ENCODE measurements around the gene FAM222B.
"Not testable (repeated sequence)": the region's sequence is repeated elsewhere in the genome, so short reads cannot be mapped to it uniquely, and the experiment has no call there.

FAM222B gene

DNA sequence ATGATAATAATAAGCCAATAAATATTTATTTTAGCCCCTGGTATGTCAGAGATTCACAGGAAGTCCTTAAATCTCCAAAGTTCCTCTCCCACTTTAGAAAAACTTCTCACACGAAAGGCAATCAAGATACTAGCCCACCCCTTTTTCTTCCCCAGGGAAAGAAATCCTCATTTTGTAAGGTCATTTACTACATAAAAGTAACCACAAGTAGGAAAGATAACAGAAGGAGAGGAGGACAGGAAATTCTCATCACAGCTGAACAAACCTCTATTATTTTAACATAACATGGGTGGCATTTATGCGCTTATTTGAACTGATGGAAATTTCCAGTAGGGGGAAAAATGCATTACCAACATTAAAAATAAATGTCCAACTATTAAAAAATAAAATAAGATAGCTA lies 3.4 kb downstream of the FAM222B start:
- no peak for DNase-seq (ENCODE audit: low spot score)

DNA sequence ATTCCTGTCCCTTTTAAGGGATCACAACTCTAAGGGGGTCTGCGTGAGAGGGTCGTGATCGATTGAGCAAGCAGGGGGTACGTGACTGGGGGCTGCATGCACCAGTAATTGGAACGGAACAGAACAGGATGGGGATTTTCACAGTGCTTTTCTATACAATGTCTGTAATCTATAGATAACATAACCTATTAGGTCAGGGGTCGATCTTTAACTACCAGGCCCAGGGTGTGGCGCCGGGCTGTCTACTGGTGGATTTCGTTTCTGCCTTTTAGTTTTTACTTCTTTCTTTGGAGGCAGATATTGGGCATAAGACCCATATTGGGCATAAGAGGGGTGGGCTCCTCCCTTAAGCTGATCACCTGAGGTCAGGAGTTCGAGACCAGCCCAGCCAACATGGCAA lies 6.0 kb downstream of the FAM222B start:
- not testable (repeated sequence) for DNase-seq (ENCODE audit: low spot score)

DNA sequence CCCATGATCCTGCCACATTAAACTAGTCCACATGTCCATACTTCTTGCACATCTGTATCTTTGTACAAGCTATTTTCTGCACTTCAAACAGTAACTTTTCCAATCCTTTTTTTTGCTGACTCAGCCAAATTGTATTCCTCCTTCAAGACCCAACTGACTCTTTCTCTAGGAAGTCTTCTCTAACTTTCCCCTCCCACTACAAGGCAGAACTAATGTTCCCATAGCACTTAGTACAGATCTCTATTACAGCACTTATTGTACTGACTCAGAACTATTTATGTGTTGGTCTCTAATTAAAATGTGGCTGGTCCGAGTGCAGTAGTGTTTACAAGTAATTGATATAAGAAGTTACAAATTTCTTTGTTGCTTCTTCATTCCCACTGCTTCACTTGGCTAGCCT lies 8.2 kb downstream of the FAM222B start:
- DNase-seq (ENCODE audit: low spot score) = no peak

DNA sequence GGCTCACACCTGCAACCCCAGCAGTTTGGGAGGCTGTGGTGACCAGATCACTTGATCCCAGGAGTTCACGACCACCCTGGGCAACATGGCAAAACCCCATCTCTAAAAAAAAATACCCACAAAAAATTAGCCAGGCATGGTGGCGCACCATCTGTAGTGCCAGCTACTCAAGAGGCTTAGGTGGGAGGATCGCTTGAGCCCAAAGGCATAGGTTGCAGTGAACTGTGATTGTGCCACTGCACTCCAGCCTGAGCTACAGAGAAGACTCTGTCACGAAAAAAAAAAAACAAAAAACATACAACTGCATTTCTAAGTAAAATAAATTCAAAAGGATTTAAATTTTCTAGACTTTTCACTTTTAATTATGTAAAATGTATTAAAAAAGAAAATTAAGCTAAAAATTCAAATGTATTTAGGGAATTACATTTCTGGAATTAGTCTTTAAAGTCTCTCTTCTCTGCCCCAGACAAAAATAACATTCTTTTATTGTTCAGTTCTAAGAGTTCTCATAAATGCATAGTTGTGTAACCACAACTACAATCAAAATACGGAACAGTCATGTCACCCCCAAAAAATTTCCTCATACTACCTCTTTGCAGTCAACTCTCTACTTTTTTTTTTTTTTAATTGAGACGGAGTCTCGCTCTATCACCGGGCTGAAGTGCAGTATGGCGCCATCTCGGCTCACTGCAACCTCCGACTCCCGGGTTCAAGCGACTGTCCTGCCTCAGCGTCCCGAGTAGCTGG lies 14.1 kb downstream of the FAM222B start:
- DNase-seq (ENCODE audit: low spot score) = no peak

DNA sequence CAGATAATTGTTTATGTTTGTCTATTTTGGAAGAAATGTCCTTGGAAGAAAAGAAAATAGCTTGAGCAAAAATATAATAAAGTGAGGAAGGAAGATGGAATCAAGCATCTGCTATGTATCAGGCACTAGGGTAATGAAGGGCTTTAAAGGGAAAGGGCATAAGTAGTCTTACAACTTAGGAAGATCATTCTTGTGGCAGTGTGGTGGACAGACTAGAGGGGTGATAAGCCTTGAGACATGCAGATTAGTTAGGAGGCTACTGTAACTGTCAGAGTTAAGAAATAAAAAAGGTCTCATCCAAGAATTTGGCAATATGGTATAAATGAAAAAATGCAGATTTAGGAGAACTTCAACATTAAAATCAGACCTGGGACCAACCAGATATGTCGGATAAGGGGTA lies 14.9 kb downstream of the FAM222B start:
- no peak for DNase-seq (ENCODE audit: low spot score)

DNA sequence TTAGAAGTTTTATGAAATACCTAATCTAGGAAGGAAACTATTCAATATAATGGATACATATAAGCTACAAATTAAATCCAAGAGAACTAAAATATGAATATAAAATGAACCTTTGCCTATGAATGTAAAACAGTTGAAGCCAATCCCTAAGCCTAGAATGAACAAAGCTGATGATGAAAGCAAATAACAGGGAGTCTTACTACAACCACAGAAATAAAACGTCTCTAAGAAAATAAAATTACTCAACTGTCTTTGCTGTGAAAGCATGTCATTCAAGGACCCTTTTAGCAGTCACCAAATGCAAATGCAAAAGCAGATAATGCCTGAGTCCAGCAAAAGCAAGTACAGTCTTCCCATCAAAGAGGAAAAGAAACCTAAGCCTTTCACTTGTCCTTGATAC lies 23.0 kb downstream of the FAM222B start:
- DNase-seq (ENCODE audit: low spot score) = no peak

DNA sequence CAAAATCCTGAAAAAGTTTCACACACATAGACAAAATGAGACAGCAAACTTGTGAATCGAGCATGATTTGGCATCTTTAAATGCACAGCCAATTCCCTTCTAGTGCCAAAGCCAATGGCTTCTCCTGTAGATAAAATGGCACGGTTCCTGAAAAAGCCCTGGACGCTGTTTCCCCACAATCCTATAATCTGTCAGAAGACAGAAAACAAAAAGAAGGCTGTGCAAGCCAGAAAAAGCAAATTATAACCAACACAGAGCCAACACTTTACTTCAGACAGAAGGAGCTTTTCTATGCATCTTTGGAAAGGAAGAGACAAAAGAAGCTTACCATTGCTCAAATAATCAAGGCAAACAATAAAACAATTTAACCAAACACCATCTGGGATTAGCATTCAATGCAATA lies 23.8 kb downstream of the FAM222B start:
- DNase-seq (ENCODE audit: low spot score) = no peak

DNA sequence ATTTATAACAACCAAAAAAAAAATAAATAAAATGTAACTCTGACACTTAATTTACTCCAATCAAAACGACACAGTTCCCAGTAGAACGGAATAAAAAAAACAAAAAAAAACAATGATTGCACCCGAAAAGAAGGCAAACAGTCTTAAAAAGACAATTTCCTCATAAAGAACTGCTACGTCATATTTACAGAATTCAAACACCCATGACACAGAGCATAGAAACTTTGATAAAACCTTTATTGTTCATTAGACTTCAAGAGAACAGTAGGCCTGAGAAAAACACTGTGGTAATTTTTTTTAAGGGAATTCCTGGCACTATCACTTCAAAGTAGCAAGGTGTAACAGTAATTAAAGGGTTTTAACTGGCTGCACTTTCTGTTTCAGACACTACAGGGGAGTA lies 26.1 kb downstream of the FAM222B start:
- DNase-seq (ENCODE audit: low spot score) = no peak

DNA sequence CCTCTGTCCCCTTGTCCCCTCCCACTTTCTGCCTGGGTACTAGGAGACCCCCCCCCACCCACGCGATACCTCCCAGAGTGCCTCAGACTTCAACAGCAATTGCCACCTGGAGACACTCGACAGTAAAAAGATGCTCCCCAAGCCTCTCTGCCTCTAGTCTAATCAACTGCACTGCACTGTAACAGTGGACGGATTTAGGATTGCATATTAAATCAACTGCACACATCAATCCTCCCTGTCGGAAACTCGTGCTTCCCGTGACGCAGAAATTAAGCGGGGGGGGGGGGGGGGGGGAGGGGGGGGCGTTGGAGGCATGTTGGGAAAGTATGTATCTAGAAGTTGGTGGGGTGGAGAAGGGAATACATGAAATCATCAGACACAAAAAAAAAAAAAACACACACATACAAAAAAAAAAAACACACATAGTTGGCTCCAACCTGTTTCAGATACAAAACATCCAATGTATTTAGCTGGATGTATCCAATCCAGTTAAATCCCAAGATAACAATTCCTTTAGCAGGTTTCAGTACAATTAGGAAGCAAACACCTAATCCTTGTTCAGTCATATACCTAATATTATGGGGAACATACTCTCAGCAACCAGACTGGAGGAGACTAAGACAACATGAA lies 29.7 kb downstream of the FAM222B start:
- no peak for DNase-seq (ENCODE audit: low spot score)

DNA sequence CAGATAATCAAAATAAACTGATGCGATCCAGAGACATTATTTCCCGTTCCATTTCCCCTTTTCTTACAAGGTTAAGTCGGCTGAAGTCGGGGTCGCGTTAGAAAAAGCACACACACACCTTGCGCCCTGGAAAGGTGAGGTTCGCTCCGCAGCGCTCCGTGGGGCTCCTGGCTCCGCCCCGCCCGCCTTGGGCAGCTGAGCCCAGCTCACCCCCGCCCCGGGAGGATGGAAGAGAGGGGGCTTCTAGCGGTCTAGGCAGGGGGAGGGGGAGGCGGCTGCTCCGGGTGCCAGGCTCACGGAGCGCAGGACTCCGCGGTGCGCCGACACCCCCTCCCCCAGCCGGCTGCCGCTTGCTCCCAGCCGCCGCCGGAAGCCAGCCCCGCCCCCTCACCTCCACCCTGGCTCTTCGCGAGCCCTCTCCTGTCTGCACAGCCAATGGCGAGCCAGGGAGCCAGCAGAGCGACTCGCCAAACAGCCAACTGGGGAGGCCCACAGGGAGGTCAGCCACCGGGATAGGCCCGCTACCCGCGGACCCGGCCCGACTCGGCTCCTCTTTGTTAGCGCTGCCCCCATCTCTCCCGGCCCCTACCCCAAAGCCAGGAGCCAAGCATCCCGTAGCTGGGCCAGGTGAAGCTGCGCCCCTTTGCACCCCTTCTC lies 30.4 kb downstream of the FAM222B start:
- DNase-seq (ENCODE audit: low spot score) = peak; percentile 98

DNA sequence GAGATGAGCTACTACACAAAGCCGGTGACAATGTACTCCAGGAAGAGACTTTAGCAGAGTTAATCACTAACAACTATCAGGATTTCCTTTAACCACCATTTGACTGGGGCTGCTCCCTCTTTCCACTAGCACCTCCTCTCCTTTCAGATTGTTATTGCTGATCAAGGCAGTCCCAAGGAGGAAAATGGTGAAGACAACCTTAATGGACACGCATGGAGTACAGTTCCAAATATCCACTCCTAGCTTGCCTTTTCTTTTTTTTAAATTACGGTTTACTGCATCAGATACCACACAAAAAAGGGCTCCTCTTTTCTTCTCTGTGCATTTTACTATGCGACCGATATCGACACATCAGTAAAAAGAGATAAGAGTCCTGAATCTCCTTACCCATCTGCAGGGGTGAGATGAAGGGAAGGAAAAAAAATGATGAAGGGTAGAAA lies 30.9 kb downstream of the FAM222B start:
- DNase-seq (ENCODE audit: low spot score) = peak; percentile 16

DNA sequence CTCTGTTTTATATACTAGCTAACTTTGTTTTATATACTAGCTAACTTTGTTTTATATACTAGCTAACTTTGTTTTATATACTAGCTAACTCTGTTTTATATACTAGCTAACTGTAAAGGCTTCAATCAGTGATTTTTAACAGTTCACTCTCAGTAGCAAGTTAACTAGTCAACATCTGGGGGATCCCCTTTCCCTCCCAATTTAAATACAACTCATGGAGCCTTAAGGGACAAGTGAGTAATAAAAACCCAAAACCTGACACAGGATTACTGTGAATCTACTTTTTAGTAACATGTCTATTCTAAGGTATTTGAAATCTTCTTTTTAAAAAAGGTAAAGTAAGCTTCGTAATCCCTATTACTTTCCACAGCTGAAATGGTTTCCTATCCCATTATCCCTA lies 32.2 kb downstream of the FAM222B start:
- DNase-seq (ENCODE audit: low spot score) = peak; percentile 63

DNA sequence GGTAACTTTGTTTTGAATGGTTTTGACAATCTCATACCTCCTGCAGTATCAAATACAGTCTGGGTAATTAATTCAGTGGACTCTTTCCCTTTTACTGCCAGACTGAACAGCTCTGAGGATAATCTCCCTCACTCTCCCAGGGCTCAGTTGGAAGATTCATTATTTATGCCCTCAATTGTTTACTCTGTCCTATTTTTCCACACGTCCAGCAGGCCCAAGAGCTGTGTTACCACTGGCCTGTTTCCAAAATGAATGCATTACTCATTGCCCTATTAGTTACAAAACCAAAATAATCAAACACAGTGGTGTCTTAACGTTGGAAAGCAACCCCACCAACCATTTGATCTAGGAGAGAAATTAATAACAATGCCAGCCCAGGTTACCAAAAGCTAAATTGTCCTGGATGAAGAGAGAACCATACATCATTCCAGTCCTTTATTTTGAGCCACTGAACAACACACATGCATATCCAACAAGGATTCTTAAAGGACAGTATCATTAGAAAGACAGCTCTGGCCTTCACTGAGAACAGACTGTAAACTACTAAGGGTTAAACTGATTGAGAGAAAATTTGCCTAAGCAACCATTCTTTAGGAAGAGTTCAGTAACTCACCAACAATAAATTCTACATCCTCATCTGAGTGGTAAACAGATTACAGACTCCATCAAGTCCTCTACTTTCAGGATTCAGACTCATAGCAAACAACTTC lies 34.5 kb downstream of the FAM222B start:
- DNase-seq (ENCODE audit: low spot score) = no peak

DNA sequence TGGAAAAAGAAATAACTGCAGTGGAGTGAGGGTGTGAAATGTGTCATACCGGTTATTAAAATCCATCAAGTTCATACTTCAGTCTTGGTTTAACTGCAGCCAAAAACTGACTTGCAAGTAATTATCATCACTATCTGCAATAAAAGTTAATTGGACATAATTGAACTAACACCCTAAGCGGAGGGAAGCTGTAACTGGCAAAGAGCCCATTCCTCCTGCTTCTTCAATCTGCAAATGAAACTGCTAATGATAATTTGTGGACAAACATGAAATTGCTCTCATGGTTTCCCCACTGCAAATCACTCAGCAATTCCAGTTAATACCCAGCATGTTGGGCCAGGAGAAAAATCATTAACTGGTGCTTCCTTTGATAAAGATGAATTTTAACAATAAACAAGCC lies 46.5 kb downstream of the FAM222B start:
- no peak for DNase-seq (ENCODE audit: low spot score)

DNA sequence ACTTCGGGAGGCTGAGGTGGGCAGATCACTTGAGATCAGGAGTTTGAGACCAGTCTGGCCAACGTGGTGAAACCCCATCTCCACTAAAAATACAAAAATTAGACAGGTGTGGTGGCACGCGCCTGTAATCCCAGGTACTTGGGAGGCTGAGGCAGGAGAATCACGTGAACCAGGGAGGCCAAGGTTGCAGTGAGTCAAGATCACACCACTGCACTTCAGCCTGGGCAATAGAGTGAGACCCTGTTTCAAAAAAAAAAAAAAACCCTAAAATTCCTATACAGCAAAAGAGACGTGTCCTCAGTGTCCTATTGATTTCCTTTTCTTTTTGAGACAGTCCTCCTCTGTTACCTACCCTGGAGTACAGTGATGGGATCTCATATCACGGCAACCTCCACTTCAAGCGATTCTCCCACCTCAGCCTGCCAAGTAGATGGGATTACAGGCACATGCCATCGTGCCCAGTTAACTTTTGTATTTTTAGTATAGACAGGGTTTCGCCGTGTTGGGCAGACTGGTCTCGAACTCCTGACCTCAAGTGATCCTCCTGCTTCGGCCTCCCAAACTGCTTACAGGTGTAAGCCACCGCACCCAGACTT lies 47.6 kb downstream of the FAM222B start:
- not testable (repeated sequence) for DNase-seq (ENCODE audit: low spot score)

DNA sequence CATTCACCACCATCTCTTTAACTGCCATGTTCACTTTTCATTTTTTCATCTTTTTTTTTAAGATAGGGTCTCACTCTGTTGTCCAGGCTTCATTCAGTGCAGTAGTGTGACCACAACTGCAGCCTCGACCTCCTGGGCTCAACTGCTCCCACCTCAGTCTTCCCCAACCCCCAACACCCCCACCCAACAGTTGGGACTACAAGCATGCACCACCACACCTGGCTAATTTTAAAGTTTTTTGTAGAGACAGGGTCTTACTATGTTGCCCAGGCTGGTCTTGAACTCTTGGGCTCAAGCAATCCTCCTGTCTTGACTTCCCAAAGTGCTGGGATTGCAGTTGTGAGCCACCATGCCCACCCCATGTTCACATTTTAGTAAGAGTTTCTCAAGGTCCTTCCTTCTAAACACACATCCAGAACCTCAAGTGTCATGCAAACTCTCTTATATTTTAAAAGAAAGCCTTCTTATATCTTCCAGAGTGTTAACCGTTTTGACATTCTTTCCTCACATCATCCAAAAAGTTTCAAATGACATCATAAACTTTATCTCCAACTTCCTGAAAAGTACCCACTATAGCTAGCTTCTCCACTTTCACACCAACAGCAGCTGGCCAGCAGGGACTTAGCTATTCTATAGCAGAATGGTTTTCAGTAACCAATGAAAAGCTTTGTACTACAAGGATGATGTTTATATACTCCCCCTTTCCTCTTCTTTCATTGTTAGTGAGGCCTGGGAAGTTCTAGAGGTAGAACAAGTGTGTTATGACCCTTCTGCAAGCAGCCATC lies 49.5 kb downstream of the FAM222B start:
- DNase-seq (ENCODE audit: low spot score) = no peak

DNA sequence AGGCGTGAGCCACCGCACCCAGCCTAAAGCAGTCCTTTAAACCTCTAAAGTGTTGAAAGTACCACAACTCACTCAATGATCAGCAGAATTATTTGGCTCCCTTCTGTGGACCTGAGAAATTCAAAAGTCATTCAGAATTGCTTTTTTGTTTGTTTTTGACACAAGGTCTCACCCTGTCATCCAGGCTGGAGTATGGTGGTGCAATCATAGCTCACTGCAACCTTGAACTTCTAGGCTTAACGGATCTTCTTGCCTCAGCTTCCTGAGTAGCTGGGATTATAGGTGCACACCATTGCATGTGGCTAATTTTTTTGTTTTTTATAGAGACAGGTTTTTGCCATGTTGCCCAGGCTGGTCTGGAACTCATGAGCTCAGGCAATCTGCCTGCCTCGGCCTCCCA lies 54.5 kb downstream of the FAM222B start:
- DNase-seq (ENCODE audit: low spot score) = no peak

DNA sequence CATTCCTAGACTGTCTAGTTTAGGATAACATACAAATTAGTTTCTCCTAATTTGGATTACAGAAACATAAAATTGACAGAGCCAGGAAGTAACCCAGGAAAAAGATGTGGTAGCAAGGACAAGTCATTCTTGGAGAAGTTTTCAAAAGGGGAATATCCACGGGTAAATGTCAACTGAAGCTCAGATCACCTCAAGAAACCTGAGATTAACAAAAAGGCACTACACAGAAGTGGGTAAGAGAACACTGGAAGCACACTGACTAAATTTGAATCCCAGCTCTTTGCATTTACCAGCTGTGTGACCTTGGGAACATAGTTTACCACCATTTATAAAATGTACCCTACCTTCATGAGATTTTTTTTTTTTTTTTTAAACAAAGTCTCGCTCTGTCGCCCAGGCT lies 59.4 kb downstream of the FAM222B start:
- DNase-seq (ENCODE audit: low spot score) = no peak

DNA sequence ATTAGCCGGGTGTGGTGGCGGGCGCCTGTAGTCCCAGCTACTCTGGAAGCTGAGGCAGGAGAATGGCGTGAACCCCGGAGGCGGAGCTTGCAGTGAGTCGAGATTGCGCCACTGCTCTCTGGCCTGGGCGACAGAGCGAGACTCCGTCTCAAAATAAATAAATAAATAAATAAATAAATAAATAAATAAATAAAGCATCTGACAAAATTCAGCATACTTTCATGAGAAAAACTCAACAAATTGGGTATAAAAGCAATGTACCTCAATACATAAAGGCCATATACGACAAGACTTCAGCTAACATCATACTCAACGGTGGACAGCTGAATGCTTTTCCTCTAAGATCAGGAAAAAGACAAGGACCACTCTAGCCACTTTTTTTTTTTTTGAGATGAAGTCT lies 63.0 kb downstream of the FAM222B start:
- not testable (repeated sequence) for DNase-seq (ENCODE audit: low spot score)

DNA sequence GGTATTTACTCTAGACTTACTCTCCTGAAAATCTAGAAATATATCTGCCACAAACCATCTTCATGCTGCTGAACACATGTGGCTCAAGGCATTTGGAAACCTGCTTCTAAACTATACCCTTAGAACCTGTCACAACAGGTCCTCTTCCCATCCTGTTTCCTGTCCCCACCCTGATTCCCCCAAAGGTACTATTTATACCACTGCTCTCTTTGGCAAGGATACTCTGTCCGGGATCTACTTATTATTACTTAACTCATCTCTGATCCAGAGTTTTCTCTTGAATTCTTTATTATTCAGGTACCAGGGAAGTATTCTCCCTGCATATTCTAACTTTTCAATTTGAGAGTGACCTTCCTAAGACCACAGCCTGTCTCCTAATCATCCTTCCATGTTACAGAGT lies 65.4 kb downstream of the FAM222B start:
- DNase-seq (ENCODE audit: low spot score) = no peak

DNA sequence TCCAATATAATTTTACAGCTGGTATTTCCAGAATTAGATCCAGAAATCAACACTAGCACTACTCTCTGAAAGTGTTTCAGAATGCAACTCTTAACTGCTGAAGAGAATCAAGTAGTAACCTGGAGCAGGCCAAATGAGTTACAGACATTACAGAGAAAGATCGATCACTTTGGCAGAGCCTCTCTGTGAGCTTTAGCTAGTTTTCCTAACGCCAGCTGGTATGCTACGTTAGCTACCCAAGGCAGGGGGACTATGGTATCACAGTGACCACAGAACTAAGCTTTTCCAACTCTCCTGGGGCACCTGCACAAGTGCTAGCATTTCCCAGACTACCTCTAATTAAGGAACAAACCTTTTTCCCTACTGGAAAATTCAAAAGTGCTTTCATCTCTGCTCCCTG lies 68.4 kb downstream of the FAM222B start:
- no peak for DNase-seq (ENCODE audit: low spot score)

DNA sequence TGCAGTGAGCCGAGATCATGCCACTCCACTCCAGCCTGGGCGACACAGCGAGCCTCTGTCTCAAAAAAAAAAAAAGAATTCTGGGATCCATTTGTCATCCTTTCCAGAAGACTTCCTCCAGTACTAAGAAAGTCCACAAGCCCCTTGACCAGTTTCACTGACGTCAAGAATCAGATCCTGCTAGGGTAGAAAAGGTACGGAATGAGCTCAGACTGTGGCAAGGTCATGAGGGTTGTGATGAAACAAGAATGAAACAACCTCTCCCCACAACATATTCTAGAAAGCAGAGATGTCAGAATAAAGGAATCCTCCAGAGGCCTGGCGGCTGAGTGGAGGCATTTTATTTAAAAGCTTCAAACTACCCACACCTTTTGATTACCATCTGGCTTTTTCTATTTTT lies 68.9 kb downstream of the FAM222B start:
- no peak for DNase-seq (ENCODE audit: low spot score)

Measured in activated CD4-positive, alpha-beta T cell treated with anti-CD3 and anti-CD28 coated beads, Interleukin-2, Interleukin-4, amounts not matched to agents 100 ng/mL and 50 ng/mL, durations not matched to agents 16 hours and 8 hours (primary cell).